GM21717 (cell line): Measurements from ENCODE around the gene ARHGAP32.
"Not testable (repeated sequence)": the region's sequence is repeated elsewhere in the genome, so short reads cannot be mapped to it uniquely, and the experiment has no call there.

Experiments
- ATAC-seq: cut with Tn5 transposase; IDR thresholded peaks from one replicate; pipeline ENCODE4 v1.9.1; 2021; ENCODE audit warnings: mild to moderate bottlenecking, moderate library complexity; ENCODE audit not compliant: unreplicated experiment

The ARHGAP32 gene

GRCh38 chr11:129204150-129204838 lies 12.2 kb upstream of the ARHGAP32 start:
- no peak for ATAC-seq

GRCh38 chr11:129202646-129203045 lies 10.5 kb upstream of the ARHGAP32 start:
- no peak for ATAC-seq

GRCh38 chr11:129195682-129196081 lies 3.6 kb upstream of the ARHGAP32 start:
- no peak for ATAC-seq

- no peak for ATAC-seq
Observed at GRCh38 chr11:129191649-129192048, 476 bp downstream of the ARHGAP32 start.

GRCh38 chr11:129190087-129190486 lies 2.0 kb downstream of the ARHGAP32 start:
- ATAC-seq, result no peak

GRCh38 chr11:129189646-129190045 lies 2.5 kb downstream of the ARHGAP32 start:
- ATAC-seq, result no peak

GRCh38 chr11:129185082-129185481 lies 7.0 kb downstream of the ARHGAP32 start:
- not testable (repeated sequence) for ATAC-seq

GRCh38 chr11:129184581-129184980 lies 7.5 kb downstream of the ARHGAP32 start:
- no peak for ATAC-seq

GRCh38 chr11:129167315-129167714 lies 24.8 kb downstream of the ARHGAP32 start:
- no peak for ATAC-seq

- no peak for ATAC-seq
Observed at GRCh38 chr11:129163714-129164164, 28.4 kb downstream of the ARHGAP32 start.

GRCh38 chr11:129157080-129157479 lies 35.0 kb downstream of the ARHGAP32 start:
- not testable (repeated sequence) for ATAC-seq

GRCh38 chr11:129155745-129156144 lies 36.4 kb downstream of the ARHGAP32 start:
- ATAC-seq, result no peak

GRCh38 chr11:129148487-129148886 lies 43.6 kb downstream of the ARHGAP32 start:
- ATAC-seq, result no peak

- no peak for ATAC-seq
Observed at GRCh38 chr11:129146191-129146590, 45.9 kb downstream of the ARHGAP32 start.

GRCh38 chr11:129145276-129145675 lies 46.8 kb downstream of the ARHGAP32 start:
- ATAC-seq, result no peak

- no peak for ATAC-seq
Observed at GRCh38 chr11:129144256-129144655, 47.9 kb downstream of the ARHGAP32 start.

- no peak for ATAC-seq
Observed at GRCh38 chr11:129143335-129143734, 48.8 kb downstream of the ARHGAP32 start.

GRCh38 chr11:129141748-129142523 lies 50.2 kb downstream of the ARHGAP32 start:
- no peak for ATAC-seq

GRCh38 chr11:129131316-129131715 lies 60.8 kb downstream of the ARHGAP32 start:
- ATAC-seq, result no peak

GRCh38 chr11:129128881-129129620 lies 63.1 kb downstream of the ARHGAP32 start:
- ATAC-seq, result not testable (repeated sequence)

- ATAC-seq, result no peak
Observed at GRCh38 chr11:129119036-129119435, 73.1 kb downstream of the ARHGAP32 start.
